GM12801 (cell line): ENCODE data around the gene SPARCL1.

Experiments
- TF ChIP-seq, protein P1 (sequence below): IDR thresholded peaks from one replicate; pipeline ENCODE4 v1.5.1; 2011; ENCODE audit warnings: control low read depth; ENCODE audit not compliant: insufficient read length; ENCODE audit errors: extremely low read depth

Gene SPARCL1

DNA sequence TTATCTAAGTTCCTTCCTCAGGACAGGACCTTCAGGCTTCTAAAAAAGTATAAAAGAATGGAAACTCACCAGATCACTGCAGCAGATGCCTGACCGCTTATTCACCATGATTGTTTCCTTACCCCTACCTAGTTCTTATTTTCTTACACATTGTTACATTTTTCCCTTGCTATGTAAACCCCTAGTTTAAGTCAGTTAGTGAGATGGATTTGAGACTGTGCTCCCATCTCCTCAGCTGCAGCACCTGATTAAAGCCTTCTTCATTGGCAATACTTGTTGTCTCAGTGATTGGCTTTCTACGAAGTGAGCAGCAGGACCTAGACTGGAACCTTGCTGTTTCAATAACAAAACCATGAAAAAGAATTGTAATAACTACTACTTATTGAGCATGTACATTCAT is 4.7 kb downstream of the SPARCL1 start:
- TF ChIP-seq, protein P1, sequence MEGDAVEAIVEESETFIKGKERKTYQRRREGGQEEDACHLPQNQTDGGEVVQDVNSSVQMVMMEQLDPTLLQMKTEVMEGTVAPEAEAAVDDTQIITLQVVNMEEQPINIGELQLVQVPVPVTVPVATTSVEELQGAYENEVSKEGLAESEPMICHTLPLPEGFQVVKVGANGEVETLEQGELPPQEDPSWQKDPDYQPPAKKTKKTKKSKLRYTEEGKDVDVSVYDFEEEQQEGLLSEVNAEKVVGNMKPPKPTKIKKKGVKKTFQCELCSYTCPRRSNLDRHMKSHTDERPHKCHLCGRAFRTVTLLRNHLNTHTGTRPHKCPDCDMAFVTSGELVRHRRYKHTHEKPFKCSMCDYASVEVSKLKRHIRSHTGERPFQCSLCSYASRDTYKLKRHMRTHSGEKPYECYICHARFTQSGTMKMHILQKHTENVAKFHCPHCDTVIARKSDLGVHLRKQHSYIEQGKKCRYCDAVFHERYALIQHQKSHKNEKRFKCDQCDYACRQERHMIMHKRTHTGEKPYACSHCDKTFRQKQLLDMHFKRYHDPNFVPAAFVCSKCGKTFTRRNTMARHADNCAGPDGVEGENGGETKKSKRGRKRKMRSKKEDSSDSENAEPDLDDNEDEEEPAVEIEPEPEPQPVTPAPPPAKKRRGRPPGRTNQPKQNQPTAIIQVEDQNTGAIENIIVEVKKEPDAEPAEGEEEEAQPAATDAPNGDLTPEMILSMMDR, result no peak

DNA sequence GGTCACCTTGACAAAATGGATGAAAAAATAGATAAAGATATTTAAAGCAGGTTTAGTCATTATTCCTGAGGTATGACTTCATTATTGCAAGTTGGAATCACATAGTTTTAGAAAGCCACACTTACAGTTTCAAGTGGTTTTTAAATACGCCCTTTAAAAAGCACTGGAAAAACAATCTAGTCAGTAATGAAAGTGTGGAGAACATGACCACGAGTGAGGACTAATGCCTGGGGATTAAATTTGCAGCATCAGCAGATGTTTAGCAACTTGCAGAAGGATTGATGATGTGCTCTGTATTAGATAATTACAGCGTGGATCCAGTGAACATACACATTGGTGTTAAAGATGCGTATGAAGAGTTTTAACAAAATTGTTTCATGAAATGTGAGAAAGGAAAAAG is 5.9 kb downstream of the SPARCL1 start:
- TF ChIP-seq, protein P1, result no peak

DNA sequence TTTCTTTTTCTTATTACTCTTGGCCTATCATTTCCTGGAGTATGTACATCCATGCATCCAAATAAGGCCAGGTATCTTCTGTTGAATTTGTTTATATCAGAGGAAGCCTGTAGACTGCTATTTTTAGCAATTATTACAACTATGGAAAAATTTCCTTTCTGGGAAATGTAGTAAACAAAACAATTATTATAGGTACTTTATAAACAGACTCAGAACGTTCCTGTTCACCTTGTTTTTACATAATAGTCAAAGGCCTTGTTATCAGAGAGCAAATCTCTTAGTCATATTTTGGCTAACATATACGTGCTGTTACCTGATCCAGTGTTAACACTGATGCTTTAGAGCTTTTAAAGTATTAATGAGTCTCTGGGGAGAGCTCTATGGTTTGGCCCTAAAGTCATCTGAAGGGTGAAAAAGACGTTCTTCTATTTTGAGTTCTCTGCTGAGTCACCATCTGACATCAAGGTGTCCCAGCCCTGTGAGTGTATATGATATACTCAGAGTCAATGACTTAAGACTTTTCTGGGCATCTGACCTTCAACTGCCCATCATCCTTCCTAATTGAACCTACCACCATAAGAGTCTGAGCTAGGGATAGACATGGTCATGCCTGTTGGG is 7.3 kb downstream of the SPARCL1 start:
- TF ChIP-seq, protein P1, result no peak

DNA sequence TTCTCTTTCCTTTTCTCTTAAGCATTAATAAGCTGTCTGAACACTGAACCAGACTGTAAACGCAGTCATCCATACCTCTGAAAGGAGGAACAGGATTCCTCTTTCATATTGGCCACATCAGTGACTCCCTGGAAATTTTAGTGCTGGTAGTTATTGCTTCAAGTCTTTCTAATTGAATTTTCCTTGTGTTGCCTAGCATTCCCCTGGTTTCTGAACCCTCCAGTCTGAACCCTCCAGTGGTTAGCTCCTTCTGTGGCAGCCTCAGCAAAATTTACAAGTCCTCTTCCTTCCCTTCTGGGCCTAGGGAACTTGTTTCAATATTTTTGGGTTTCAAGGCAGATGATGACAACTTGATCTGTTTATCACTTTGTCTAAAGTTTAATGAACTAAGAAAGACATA is 7.9 kb downstream of the SPARCL1 start:
- TF ChIP-seq, protein P1, result no peak

DNA sequence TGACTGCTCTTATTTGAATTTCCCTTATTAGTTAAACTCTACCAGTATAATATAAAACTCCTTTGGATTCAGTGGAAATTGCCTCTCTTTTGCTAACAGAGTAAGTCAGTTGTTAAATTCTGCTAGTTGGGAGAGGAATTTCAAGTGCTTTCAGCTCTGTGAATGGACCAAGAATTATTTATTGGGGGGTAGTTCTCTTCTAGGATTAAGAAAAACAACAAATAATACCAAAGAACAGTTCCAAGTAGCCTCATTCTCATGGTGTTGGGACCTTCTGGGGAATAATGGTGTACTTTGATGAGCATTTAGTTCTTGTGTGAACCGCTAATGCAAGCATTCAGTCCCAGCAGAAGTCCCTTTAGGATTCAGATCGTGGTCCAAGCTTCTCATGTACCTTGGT is 11.6 kb downstream of the SPARCL1 start:
- TF ChIP-seq, protein P1, result no peak

DNA sequence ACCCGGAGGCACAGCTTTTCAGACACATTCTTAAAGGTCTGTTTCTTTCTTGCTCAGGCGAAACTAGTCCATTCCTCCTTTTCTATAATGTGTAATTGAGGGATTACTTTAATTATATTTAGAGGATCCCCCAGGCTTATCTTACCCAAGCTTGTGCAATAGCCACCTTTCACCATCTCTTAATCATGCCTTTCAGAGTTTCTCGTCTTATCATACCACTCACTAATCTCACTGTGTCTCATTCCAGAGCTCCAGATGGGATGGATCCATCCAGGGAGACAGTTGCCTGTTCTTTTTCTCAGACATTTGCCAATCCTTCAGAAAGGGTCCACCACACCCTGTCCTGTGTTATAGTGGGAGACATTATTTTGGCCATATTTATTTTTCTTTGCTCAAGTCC is 12.5 kb downstream of the SPARCL1 start:
- TF ChIP-seq, protein P1, result no peak

DNA sequence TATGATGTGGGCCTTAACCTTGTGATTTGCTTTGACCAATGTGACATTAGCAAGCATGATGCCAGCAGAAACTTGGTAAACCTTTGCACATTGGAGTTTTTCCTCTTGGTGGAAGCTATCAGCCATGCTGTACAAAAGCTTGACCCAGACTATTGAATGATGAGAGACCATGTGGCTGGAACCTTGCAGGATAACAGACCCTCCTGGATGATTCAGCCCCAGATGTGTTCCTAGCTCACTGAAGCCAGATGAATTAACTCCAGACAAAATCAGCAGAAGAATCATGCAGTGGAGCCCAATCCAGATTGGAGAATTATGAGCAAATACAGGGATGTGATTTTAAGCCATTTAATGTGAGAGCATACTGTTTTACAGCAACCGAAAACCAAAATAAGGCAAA is 16.8 kb downstream of the SPARCL1 start:
- TF ChIP-seq, protein P1, result no peak
